Fibroblast of skin of right quadriceps (primary cell): Measurements from ENCODE around the gene STAMBPL1.
"Not testable (repeated sequence)": the region's sequence is repeated elsewhere in the genome, so short reads cannot be mapped to it uniquely, and the experiment has no call there.

Source experiments
- DNase-seq: peaks from one replicate; pipeline ENCODE4 v3.0.0-alpha.2; 2013

STAMBPL1 gene

GRCh38 chr10:88926566-88927415, 46.7 kb downstream of the STAMBPL1 start:
- DNase-seq, result peak; percentile 92

- DNase-seq, result no peak
Measured at GRCh38 chr10:88927416-88927690, 47.3 kb downstream of the STAMBPL1 start.

- no peak for DNase-seq
Measured at GRCh38 chr10:88928254-88928653, 48.2 kb downstream of the STAMBPL1 start.

- DNase-seq, result no peak
Measured at GRCh38 chr10:88931548-88931947, 51.5 kb downstream of the STAMBPL1 start.

GRCh38 chr10:88932029-88932428, 52.0 kb downstream of the STAMBPL1 start:
- DNase-seq, result not testable (repeated sequence)

GRCh38 chr10:88932539-88933256, 52.7 kb downstream of the STAMBPL1 start:
- peak; percentile 82 for DNase-seq

GRCh38 chr10:88933564-88933963, 53.5 kb downstream of the STAMBPL1 start:
- DNase-seq, result no peak

- peak; percentile 75 for DNase-seq
Measured at GRCh38 chr10:88934900-88935672, 55.0 kb downstream of the STAMBPL1 start.

GRCh38 chr10:88936656-88937055, 56.6 kb downstream of the STAMBPL1 start:
- DNase-seq, result no peak

- DNase-seq, result no peak
Measured at GRCh38 chr10:88938039-88938438, 58.0 kb downstream of the STAMBPL1 start.

- DNase-seq, result no peak
Measured at GRCh38 chr10:88938938-88939337, 58.9 kb downstream of the STAMBPL1 start.

- DNase-seq, result no peak
Measured at GRCh38 chr10:88941026-88941425, 61.0 kb downstream of the STAMBPL1 start.

GRCh38 chr10:88943778-88944177, 63.7 kb downstream of the STAMBPL1 start:
- DNase-seq, result no peak

- DNase-seq, result no peak
Measured at GRCh38 chr10:88944813-88945212, 64.8 kb downstream of the STAMBPL1 start.

- DNase-seq, result no peak
Measured at GRCh38 chr10:88946200-88946599, 66.2 kb downstream of the STAMBPL1 start.

GRCh38 chr10:88946965-88947590, 67.0 kb downstream of the STAMBPL1 start:
- no peak for DNase-seq

GRCh38 chr10:88949051-88949450, 69.0 kb downstream of the STAMBPL1 start:
- DNase-seq, result no peak

- DNase-seq, result peak; percentile 46
Measured at GRCh38 chr10:88949912-88950837, 70.1 kb downstream of the STAMBPL1 start.

GRCh38 chr10:88952647-88953111, 72.6 kb downstream of the STAMBPL1 start, which contains the start of gene ACTA2:
TSS of gene ACTA2 (minus strand) at chr10:88952773. CDS start at chr10:88948930, 3,843 bp downstream.
- peak; percentile 95 for DNase-seq

GRCh38 chr10:88953662-88954061, 73.6 kb downstream of the STAMBPL1 start:
- DNase-seq, result no peak

GRCh38 chr10:88954458-88955083, 74.5 kb downstream of the STAMBPL1 start:
- no peak for DNase-seq
